ENCODE measurements around the gene GCNT2.

DNA sequence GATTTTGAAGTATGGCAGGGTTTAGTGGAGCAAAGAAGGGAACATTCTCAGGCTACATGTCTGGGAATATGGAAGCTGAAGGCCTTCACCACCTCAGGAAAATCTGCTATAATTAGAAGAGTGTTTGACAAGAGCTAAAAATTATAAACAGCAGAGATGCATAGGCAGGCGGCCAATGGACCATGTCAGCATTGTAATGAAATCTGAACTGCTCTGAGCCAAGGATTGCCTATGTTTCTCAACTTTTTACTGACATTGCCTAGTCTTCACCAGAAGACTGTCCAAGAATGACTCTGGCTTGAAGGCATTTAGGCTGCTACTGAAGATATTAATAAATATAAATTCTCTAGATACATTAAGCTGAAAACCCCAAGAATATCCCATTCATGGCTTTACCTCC, 89.1 kb downstream of the GCNT2 start:
- TF ChIP-seq, protein P1, sequence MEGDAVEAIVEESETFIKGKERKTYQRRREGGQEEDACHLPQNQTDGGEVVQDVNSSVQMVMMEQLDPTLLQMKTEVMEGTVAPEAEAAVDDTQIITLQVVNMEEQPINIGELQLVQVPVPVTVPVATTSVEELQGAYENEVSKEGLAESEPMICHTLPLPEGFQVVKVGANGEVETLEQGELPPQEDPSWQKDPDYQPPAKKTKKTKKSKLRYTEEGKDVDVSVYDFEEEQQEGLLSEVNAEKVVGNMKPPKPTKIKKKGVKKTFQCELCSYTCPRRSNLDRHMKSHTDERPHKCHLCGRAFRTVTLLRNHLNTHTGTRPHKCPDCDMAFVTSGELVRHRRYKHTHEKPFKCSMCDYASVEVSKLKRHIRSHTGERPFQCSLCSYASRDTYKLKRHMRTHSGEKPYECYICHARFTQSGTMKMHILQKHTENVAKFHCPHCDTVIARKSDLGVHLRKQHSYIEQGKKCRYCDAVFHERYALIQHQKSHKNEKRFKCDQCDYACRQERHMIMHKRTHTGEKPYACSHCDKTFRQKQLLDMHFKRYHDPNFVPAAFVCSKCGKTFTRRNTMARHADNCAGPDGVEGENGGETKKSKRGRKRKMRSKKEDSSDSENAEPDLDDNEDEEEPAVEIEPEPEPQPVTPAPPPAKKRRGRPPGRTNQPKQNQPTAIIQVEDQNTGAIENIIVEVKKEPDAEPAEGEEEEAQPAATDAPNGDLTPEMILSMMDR (conservative IDR thresholded peaks at IDR 0.05 in 1 of 2, IDR thresholded peaks at IDR 0.05 in 1 of 2; ENCODE audit: low read depth in 1 of 2, low read length in 2 of 2), result no peak
- TF ChIP-seq EZH2 (IDR thresholded peaks at IDR 0.05; ENCODE audit: low read length, missing control alignments), result no peak

All from fibroblast of lung (primary cell).